GM21367 (cell line): ENCODE measurements around the gene GXYLT2.
"Not testable (repeated sequence)": the region's sequence is repeated elsewhere in the genome, so short reads cannot be mapped to it uniquely, and the experiment has no call there.

Experiments used
- ATAC-seq: cut with Tn5 transposase; IDR thresholded peaks from one replicate; pipeline ENCODE4 v1.9.1; 2021; ENCODE audit not compliant: unreplicated experiment

Gene GXYLT2

DNA sequence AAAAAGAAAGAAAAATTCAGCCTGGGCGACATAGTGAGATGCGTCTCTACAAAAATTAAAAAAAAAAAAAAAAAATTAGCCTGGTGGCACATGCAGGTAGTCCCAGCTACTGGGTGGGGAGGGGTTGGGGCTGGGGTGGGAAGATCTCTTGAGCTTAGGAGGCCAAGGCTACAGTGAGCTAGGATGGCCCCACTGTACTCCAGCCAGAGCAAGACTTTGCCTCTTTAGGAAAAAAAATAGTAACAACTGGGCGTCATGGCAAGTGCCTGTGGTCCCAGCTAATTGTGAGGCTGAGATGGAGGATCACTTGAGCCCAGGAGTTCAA is 84.8 kb downstream of the GXYLT2 start:
- ATAC-seq = no peak

DNA sequence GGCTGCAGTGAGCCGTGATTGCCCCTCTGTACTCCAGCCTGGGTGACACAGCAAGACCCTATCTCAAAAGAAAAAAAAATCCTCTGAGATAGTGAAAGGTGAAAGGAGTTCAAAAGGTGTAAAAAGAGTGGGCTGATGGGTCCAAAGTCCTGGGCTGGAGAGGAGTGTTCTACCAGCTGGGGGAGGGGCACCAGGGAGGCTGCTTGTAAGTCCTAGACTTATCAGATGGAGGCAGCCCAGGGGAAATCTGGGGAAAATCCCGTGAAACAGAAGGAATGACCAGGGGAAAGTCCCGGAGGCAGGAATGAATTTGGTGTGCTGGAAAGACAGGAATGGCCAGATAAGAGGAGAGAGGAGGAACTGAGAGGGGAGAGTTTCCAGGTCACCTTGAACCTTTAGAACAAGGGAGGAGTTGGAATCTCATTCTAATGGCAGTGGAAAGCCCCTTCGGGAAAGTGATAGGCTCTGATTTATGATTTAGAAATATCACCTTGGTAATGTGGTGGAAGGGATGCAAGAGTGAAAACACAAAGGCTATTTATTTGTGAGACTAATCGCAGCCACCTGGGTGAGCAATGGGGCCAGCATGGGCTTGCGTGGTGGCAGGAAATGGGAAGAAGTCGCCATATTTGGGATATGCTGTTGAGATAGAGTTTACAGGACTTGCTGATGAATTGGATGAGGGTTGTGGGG is 85.3 kb downstream of the GXYLT2 start:
- ATAC-seq = no peak

DNA sequence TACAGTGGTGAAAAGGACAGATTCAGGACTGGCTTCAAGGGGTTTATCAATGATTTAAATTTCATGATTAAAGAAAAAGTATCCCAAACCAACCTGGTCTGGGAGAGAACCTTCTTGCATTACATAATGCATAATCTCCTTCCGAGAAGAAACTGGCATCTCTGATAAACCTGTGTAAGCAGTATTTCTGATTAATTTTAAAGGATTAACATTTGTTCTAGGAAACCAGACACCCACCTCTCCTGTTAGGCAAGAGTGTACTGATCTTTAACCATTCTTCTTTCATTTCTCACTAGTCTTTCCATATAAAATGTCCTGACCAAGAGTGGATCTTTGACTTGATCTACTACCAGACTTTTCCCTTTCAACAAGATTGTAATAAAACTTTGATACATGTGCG is 85.9 kb downstream of the GXYLT2 start:
- ATAC-seq = no peak

DNA sequence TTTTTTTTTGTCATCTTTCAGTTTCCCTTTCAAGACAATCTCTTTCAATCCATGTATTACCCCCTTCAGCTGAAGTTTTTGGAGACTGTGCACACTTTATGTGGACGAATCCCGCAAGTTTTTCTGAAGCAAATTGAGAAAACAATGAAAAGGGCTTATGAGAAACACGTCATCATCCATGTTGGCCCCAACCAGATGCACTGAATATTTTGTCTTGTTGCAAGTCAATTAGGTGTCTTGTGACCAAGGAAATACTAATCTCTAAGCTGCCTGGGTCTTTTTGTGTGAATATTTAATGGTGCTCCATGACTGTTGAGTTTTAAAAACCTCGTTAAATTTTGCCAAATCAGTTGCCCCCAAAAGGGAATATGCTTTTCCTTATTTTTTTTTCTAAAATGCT is 87.1 kb downstream of the GXYLT2 start:
- no peak for ATAC-seq

DNA sequence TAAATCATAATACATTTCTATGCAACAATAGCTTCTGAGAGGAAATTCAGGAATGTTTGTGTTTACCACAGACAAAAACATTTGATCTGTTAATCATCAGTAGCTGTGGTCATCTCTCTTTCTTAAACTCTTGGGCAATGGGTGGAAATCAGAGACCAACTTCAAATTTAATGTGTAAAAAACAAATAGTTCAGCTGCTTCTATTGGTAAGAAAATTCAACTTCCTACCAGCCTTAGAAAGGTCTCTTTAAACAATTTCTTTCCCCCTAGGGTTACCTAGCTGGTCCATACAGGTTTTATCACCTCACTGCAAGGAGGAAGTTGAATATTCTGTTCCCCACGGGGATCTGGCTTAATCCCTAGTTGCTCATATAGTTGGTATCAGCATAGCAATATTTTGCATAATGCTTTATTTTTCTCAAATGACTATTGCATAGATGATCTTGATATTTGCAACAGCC is 88.5 kb downstream of the GXYLT2 start:
- no peak for ATAC-seq

DNA sequence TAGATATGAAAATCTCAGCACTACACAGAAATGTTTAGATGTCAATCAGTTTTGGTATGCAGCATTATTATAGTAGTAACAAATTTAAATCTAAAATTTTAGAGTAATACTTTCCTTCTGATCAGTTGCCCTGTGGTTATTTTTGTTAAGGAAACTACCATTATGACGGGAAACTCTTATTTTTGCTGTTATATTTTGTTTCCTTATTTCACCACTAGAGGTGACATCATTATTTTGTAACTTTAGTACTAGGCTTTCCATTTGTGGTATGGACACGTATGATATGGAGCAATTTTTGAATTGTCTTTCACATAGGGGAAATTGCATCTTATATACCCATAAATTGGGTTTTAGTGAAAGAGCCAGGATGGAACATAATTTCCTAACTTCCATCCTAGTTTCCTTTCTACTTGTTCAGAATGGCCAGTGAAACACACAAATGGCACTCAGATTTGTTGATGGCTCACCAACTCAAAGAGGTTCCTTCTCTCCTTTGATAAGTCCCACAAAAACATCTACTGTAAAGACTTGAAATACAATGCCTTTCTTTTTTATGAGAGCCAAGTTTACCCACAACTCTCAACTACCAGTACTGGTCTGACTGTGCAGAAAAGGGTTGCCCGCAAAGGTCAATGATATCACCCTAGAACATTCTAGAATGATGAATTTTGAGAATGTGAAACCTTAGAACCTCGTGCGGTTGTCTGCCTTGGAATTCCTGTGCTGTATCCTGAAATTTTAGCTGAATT is 89.4 kb downstream of the GXYLT2 start:
- no peak for ATAC-seq

DNA sequence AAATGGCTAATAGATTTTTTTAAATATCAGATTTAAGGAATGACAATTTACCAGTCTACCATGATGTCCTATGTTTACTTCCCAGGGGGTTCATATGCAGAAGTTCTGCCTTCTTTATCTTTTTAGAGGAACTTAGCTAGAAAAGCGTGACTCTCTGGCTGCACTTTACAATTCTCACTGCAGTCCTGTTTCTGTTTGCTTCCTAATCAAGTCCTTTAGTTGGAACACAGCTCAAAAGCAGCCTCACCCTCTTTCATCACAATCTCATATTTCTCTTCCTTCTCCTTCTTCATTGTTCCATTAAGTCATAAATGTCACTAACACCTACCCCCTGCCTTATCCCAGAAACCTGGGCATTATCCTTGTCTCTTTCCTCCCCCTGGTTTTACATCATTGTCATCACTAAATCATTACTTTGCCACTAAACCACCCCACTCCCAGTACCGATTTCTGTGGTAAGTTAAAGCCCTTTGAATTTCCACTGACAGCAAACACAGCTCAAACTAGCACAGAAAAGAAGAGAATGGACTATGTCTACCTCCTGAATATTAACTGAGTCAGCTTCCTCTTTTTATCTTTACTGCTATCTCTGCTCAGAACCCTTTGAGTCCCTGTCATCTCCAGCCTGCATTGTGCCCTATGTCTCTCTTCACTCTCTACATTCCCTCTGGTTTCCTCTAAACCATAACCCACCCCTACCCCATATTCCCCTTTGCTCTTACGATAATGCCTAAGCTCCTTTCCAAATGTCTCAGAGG is 94.9 kb downstream of the GXYLT2 start:
- no peak for ATAC-seq

DNA sequence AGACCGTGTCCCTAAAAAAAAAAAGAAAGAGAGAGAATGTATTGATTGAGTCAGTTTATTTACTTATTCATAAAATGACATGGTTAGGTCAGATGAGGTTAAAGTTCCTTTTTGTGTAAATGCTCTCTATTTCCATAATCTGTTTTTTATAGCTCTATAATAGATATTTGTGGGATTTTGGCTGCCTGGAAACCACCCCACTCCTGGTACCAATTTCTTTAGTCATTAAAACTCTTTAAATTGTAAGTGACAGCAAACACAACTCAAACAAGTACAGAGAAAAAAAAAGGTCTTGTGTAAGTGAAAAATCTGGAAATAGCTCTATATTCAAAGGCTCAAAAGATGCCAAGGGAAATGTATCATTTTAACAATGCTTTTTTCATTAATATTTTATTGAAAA is 97.7 kb downstream of the GXYLT2 start:
- no peak for ATAC-seq

DNA sequence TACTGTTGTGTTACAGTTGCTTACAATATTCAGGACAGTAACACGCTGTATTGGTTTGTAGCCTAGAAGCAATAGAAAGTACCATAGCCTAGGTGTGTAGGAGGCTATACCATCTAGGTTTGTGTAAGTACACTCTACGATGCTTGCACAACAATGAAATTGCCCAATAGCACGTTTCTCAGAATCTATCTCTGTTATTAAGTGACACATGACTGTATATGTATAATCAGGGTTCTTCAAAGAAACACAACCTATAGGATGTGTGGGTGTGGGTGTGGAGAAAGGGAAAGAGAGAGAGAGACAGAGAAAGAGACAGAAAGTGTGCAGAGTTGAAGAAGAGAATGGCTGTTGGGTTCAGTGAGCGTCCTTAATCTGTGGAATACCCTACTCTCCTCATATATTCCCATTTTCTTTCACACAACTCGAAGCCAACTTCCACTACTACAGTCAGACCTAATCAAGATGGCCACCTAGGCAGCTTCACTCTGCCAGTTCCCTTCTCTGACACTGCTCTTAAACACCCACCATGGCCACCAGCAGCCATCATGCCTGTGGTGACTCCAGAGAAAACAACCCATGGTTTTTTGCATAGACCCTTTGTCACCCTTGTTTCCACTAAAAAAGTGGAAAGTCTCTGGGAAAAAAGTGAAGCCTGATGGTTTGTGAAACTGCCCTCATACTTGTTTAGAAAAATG is 103.0 kb downstream of the GXYLT2 start:
- ATAC-seq = no peak

DNA sequence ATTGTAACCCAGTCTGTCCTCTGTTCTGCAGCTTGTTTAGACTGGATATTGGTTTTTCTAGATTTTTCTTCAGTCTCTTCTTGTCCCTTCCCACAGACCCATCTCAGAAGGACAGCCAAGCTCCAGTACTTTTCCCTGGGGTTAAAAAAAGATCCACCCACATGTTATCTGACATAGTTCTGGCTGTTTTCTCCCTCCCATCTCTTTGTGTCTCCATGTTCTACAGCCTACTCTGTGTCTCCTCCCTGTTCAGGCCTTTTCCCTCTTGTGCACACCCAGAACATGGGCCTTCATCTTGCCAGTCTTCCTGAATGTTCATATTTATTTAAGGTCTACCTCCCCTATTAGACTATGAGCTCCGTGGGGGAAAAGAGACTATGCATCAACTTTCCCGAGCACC is 103.7 kb downstream of the GXYLT2 start:
- ATAC-seq = no peak

DNA sequence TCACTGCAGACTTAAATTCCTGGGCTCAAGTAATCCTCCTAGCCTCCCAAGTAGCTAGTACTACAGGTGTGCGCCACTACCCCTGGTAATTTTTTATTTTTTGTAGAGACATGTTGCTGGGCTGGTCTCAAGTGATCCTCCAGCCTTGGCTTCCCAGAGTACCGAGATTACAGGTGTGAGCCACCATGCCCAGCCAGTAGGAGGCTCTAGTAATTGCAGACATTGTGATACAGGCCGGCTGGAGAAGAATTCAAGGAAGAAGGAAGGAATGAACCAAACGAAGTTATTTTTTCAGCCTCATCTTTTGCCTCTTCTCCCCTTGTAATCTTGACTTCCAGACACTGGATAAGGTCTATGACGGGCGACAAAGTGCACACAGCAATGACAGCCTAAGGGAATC is 105.5 kb downstream of the GXYLT2 start:
- no peak for ATAC-seq

DNA sequence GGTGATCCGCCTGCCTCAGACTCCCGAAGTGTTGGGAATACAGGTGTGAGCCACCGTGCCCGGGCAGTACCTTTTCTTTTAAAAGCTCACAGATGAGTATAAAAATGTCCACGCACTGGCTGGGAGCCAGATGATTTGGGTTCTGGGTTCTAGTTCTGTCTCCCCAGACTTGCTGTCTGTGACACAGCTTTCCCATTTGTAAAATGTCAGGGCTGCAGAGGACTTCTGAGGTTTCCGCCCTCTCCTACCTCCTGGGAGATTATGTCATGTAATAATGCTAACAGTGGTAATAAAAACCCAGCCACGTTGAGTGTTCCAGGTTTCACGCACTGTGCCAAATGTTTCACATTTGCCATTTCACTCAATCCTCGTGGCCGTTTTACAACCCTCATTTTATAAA is 107.5 kb downstream of the GXYLT2 start:
- no peak for ATAC-seq

DNA sequence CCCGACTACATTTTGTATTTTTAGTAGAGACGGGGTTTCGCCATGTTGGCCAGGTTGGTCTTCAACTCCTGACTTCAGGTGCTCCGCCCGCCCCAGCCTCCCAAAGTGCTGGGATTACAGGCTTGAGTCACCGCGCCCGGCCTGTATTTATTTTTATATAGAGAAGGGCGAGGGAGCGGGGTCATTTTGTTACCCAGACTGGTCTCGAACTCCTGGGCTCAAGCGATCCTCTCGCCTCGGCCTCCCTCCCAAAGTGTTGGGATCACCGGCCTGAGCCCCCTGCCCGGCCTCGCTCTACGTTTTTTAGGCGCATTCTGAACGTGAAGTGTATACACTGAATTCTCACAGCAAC is 108.3 kb downstream of the GXYLT2 start:
- no peak for ATAC-seq

DNA sequence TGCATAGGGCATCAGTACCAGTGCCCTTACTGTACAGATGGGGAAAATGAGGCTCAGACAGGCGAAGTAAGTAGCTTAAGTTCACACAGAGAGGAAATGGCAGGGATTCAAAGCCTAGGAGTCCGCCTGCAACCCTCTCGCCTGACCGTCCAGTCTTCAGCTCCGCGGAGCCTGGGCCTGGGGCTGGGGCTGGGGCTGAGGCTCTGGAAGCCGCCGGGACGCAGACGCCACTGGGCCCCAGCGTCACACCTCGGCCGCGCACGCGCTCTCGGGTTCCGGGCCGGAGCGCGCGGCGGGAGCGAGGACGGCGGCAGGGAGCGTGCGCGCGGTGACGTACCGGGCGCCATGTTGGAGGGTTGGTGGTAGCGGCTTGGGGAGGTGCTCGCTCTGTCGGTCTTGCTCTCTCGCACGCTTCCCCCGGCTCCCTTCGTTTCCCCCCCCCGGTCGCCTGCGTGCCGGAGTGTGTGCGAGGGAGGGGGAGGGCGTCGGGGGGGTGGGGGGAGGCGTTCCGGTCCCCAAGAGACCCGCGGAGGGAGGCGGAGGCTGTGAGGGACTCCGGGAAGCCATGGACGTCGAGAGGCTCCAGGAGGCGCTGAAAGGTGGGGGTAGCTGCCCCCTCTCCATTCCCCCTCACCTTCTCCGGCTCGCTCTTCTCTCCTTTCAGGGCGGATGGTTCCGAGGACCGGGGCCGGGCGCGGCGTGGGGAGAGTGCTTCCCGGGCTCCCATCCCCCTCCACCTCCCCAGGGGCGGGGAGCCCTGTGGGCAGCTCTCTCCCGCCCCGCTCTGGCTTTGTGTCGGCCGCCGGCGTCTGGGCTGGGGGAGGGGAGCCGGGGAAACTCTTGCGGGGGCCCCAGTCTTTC is 108.9 kb downstream of the GXYLT2 start, which contains the start of gene PPP4R2:
Gene PPP4R2 (plus strand): TSS at position 339 of the 861 bp plus-strand sequence. CDS start 227 bp downstream, at position 566.
- ATAC-seq = peak; percentile 87

DNA sequence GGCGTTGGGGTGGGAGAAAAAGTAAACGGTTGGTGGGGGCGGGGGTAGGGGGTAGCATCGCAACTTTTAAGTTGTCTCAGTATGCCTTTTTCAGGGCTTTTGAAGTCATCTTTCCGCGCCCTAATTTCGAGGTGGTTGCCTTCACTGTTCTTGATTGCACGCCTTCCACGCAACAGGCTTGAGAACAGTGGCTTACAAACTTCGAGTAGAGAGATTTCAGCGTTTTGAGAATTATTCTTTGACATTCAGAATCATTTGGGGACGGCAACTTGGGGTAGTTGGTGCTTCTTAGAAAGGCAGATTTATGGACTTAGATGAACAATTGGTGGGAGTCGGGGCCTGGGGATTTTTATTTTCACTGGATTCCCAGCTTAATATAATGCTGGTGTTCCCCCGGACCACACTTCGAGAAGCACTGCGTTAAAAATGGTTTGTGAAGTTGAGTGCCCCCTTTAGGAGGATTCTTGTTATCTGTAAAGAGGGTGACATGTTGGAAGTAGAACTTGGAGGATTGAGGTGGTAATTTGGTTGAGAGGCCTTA is 109.6 kb downstream of the GXYLT2 start:
- ATAC-seq = peak; percentile 35

DNA sequence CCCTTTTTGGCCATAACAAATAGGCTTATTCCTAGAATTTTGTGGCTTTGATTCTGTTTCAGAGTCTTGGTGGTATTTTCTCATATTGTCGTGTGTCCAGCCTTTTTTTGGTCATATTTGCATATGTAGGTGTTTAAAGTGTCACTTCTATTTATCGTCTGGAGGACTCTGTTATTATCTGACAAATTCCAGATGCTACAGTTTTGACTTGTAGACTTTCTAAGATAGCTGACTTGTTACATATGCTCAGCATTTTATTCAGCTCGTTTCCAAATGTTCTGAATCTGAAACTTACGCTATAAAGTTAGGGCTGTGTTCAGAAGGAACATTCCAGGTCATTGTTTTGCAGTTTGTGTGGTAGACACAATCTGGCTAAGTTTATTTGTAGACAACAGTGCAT is 110.6 kb downstream of the GXYLT2 start:
- ATAC-seq = no peak

DNA sequence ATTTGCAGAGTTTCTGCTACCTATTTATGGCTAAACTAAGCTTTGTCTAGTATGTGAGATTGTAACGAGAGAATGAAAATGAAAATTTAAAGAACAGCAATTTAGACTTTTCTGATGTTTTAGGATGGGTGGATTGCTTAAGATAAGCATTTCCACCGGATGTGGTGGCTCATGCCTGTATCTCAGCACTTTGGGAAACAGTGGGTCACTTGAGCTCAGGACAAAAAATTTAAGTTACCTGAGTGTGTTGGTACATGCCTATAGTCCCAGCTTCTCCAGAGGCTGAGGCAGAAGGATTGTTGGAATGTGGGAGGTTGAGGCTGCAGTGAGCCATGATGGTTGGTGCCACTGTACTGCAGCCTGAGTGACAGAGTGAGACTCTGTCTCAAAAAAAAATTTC is 112.1 kb downstream of the GXYLT2 start:
- no peak for ATAC-seq

DNA sequence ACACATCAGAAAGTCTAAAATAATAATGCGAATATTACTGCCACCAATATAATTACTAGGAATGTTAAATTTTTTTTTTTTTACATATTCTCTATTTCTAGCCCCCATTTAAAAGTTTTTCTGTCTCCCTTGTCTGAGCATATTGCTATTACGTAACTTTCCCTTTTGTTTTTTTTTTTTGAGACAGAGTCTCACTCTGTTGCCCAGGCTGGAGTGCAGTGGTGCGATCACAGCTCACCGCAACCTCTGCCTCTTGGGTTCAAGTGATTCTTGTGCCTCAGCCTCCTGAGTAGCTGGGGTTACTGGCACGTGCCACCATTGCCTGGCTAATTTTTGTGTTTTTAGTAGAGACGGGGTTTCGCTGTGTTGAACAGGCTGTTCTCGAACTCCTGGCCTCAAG is 115.2 kb downstream of the GXYLT2 start:
- ATAC-seq = not testable (repeated sequence)

DNA sequence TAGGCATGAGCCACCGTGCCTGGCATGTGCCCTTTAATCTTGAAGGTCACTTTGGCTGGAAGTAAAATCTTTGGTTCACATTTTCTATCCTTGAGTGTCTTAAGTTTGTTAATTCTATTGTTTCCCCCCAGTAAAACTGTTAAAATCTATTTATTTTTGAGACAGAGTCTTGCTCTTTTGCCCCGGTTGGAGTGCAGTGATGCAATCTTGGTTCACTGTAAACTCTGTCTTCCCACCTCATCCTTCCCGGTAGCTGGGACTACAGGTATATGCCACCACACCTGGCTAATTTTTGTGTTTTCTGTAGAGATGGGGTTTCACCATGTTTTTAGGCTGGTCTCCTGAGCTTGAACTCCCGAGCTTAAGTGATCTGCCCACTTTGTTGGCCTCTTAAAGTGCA is 116.5 kb downstream of the GXYLT2 start:
- no peak for ATAC-seq

DNA sequence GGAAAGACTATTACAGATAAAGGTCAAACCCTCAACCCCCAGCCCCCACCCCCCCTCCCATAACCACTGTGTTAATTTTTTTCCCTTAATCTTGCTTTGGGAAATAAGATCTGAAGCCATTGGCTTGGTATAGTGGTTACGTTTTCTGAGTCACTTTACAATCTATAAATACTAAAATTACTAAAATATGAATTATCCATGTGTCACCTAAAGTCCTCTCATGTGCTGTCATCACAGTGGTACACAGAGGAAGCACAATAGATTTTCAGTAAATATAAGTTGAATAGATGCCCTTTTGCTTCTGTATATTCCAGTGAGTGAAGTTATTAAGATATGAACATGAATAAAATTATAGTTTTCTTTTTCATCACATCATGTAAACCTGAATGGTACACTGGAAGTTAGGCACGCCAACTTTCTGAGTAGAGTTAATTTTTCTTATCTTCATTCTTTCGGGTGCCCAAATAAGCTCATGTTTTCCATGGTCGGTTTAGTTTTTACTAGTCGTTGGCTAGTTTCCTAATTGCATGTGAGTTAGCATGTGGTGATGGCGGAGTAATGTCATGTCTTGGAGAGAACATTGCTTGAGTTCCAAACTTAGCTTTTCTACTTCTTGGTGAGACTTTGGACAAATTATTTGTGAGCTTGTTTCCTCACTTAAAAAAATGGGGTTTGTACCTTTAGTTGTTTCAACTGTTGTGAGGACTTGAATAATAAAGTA is 120.3 kb downstream of the GXYLT2 start:
- no peak for ATAC-seq
